ENCODE measurements around the gene LMLN. TPM values are rescaled to one million over a fixed set of nuclear protein-coding genes. Genes with fewer than 3 reads are reported as not detected.

The LMLN gene
- total RNA-seq, 3 donors from 2014 or later (not counting 1 experiment from before 2014, with no cell fraction given) = 2.3 to 4.5 (median 4.0) TPM

DNA sequence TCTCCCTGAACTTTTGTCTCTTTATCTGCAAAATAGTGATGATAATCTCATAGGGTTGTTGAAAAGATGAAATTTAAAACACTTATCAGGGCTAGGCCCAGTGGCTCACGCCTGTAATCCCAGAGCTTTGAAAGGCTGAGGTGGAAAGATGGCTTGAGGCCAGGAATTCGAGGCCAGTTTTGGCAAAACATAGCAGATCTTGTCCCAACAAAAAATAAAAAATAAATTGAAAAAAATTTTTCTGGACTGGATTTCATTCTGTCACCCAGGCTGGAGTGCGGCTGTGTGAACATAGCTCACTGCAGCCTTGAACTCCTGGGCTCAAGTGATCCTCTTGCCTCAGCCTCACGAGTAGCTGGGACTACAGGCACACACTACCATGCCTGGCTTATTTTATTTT, 29.6 kb downstream of the LMLN start:
- H3K9me3 ChIP-seq (ENCODE audit: control insufficient read depth, insufficient read depth, low read length) = no peaks in the 10 kb centered on the region
- Mint-ChIP-seq H3K4me3 (no peak overlapping the region), H3K27me3 (ENCODE audit: low read depth in 2 of 2) (no peaks in the 10 kb centered on the region), H3K9me3 (no peaks in the 10 kb centered on the region), H3K4me1 (no peaks in the 10 kb centered on the region), H3K27ac (no peak overlapping the region), H3K36me3 (no peaks in the 10 kb centered on the region)
- no peaks in the 10 kb centered on the region for H3K4me1 ChIP-seq (ENCODE audit: control insufficient read depth, insufficient read depth, low read length)
- TF ChIP-seq, protein P1, sequence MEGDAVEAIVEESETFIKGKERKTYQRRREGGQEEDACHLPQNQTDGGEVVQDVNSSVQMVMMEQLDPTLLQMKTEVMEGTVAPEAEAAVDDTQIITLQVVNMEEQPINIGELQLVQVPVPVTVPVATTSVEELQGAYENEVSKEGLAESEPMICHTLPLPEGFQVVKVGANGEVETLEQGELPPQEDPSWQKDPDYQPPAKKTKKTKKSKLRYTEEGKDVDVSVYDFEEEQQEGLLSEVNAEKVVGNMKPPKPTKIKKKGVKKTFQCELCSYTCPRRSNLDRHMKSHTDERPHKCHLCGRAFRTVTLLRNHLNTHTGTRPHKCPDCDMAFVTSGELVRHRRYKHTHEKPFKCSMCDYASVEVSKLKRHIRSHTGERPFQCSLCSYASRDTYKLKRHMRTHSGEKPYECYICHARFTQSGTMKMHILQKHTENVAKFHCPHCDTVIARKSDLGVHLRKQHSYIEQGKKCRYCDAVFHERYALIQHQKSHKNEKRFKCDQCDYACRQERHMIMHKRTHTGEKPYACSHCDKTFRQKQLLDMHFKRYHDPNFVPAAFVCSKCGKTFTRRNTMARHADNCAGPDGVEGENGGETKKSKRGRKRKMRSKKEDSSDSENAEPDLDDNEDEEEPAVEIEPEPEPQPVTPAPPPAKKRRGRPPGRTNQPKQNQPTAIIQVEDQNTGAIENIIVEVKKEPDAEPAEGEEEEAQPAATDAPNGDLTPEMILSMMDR (IDR thresholded peaks at IDR 0.05) = no peak
- H3K4me3 ChIP-seq (ENCODE audit: low read length) = no peak overlapping the region
- no peaks in the 10 kb centered on the region for H3K36me3 ChIP-seq (ENCODE audit: control insufficient read depth, insufficient read depth, low read length)
- WGBS (ENCODE audit: insufficient coverage) = 92% methylated on average over 3 of the region's 4 CpGs
- DNase-seq = no peak
- intact Hi-C loops (cut with micrococcal nuclease) = no loop called here
- no peak for ATAC-seq
- H3K27ac ChIP-seq (ENCODE audit: low read length) = no peak overlapping the region
- no peaks in the 10 kb centered on the region for H3K27me3 ChIP-seq (ENCODE audit: control insufficient read depth, insufficient read depth, low read length)

DNA sequence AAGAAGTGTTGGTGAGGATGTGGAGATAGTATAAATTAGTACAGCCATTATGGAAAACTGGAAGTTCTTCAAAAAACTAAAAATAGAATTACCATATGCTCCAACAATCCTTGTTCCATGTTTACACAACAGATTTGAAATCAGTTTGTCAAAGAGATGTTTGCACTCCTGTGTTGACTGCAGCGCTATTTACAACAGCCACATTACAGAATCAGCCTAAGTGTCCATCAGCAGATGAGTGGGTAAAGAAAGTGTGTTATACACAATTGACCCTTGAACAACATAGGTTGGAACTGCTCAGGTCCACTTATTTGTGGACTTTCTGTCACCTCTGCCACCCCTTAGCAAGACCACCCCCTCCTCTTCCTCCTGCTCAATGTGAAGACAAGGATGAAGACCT, 34.7 kb downstream of the LMLN start:
- no peaks in the 10 kb centered on the region for H3K4me1 Mint-ChIP-seq
- DNase-seq = no peak
- no peaks in the 10 kb centered on the region for H3K36me3 ChIP-seq (ENCODE audit: control insufficient read depth, insufficient read depth, low read length)
- H3K27ac Mint-ChIP-seq = no peak overlapping the region
- H3K36me3 Mint-ChIP-seq = no peaks in the 10 kb centered on the region
- H3K27ac ChIP-seq (ENCODE audit: low read length) = no peak overlapping the region
- no peak for ATAC-seq
- intact Hi-C loops (cut with micrococcal nuclease) = no loop called here
- WGBS (ENCODE audit: insufficient coverage) = no CpG with 5 or more reads among the region's 1 CpG
- no peak overlapping the region for H3K4me3 ChIP-seq (ENCODE audit: low read length)
- H3K4me3 Mint-ChIP-seq = no peak overlapping the region
- H3K27me3 Mint-ChIP-seq (ENCODE audit: low read depth in 2 of 2) = no peaks in the 10 kb centered on the region
- no peaks in the 10 kb centered on the region for H3K27me3 ChIP-seq (ENCODE audit: control insufficient read depth, insufficient read depth, low read length)
- TF ChIP-seq, protein P1 (IDR thresholded peaks at IDR 0.05) = no peak
- no peaks in the 10 kb centered on the region for H3K9me3 Mint-ChIP-seq
- no peaks in the 10 kb centered on the region for H3K4me1 ChIP-seq (ENCODE audit: control insufficient read depth, insufficient read depth, low read length)
- no peaks in the 10 kb centered on the region for H3K9me3 ChIP-seq (ENCODE audit: control insufficient read depth, insufficient read depth, low read length)

DNA sequence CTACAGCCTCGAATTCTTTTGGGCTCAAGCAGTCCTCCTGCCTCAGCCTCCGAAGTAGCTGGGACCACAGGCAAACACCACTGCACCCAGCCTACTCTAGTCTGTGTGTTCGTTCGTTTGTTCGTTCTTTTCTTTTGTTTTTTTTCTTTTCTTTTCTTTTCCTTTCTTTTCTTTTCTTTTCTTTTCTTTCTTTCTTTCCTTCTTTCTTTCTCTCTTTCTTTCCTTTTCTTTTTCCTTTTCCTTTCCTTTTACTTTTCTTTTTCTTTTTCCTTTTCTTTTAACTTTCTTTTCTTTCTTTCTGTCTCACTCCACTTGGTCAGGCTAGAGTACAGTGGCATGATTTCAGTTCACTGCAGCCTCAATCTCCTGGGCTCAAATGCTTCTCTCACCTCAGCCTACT, 36.8 kb downstream of the LMLN start:
- Mint-ChIP-seq H3K9me3 (no peaks in the 10 kb centered on the region), H3K36me3 (no peaks in the 10 kb centered on the region), H3K27me3 (ENCODE audit: low read depth in 2 of 2) (no peaks in the 10 kb centered on the region), H3K4me3 (no peak overlapping the region), H3K4me1 (no peaks in the 10 kb centered on the region), H3K27ac (no peak overlapping the region)
- Histone ChIP-seq H3K36me3 (ENCODE audit: control insufficient read depth, insufficient read depth, low read length) (no peaks in the 10 kb centered on the region), H3K4me3 (ENCODE audit: low read length) (no peak overlapping the region), H3K9me3 (ENCODE audit: control insufficient read depth, insufficient read depth, low read length) (no peaks in the 10 kb centered on the region), H3K4me1 (ENCODE audit: control insufficient read depth, insufficient read depth, low read length) (no peaks in the 10 kb centered on the region), H3K27me3 (ENCODE audit: control insufficient read depth, insufficient read depth, low read length) (no peaks in the 10 kb centered on the region), H3K27ac (ENCODE audit: low read length) (no peak overlapping the region)
- no peak for ATAC-seq
- intact Hi-C loops (cut with micrococcal nuclease) = no loop called here
- 91% methylated on average over 5 of the region's 5 CpGs for WGBS (ENCODE audit: insufficient coverage)
- TF ChIP-seq, protein P1 (IDR thresholded peaks at IDR 0.05) = no peak
- DNase-seq = no peak

DNA sequence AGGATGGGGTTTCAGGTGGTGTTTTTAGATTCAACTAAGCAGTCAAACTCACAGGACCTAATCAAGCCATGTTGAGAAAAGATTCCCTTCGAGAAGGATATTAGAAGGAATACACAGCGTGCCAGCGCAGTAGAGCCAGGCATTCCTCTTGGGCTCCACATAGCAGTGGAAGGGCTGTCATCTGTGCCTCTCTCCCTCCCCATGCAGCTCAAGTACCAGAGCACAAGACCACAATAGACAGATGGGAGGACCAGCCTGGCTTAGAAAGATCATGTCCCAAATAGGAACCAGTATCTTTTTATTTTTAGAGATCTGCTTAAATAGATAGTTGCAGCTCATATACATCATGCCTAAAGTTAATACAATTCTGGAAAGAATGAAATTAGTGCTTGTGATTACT, 37.9 kb downstream of the LMLN start:
- Mint-ChIP-seq H3K27me3 (ENCODE audit: low read depth in 2 of 2) (no peaks in the 10 kb centered on the region), H3K4me1 (no peaks in the 10 kb centered on the region), H3K9me3 (no peaks in the 10 kb centered on the region), H3K27ac (no peak overlapping the region), H3K36me3 (no peaks in the 10 kb centered on the region), H3K4me3 (no peak overlapping the region)
- 100% methylated on average over 3 of the region's 3 CpGs for WGBS (ENCODE audit: insufficient coverage)
- ATAC-seq = no peak
- H3K36me3 ChIP-seq (ENCODE audit: control insufficient read depth, insufficient read depth, low read length) = no peaks in the 10 kb centered on the region
- no peaks in the 10 kb centered on the region for H3K9me3 ChIP-seq (ENCODE audit: control insufficient read depth, insufficient read depth, low read length)
- no peaks in the 10 kb centered on the region for H3K4me1 ChIP-seq (ENCODE audit: control insufficient read depth, insufficient read depth, low read length)
- H3K27me3 ChIP-seq (ENCODE audit: control insufficient read depth, insufficient read depth, low read length) = no peaks in the 10 kb centered on the region
- intact Hi-C loops (cut with micrococcal nuclease) = no loop called here
- TF ChIP-seq, protein P1 (IDR thresholded peaks at IDR 0.05) = no peak
- no peak overlapping the region for H3K4me3 ChIP-seq (ENCODE audit: low read length)
- no peak overlapping the region for H3K27ac ChIP-seq (ENCODE audit: low read length)
- DNase-seq = no peak

Measured in natural killer cell (primary cell).